H1 (cell line): Measurements from ENCODE around the gene APOL6. TPM values are rescaled to one million over a fixed set of nuclear protein-coding genes. Genes with fewer than 3 reads are reported as not detected.
"Not testable (repeated sequence)": the region's sequence is repeated elsewhere in the genome, so short reads cannot be mapped to it uniquely, and the experiment has no call there.

Experiments used
- CTCF ChIA-PET: fragments of 300-600 bp; sonication (Branson Sonifier 250); formaldehyde crosslinking; loops from one replicate; lab custom pipeline; 2021; ENCODE audit not compliant: partially characterized antibody; lab: Charles Lee
- POLR2A ChIA-PET: fragments of 300-600 bp; sonication (Branson Sonifier 250); formaldehyde crosslinking; loops from one replicate; lab custom pipeline; 2021; ENCODE audit warnings: inconsistent platforms; ENCODE audit not compliant: partially characterized antibody; lab: Charles Lee
- DNase-seq, 2 experiments: peaks; one replicate each; pipeline versions ENCODE4 v3.0.0 to v3.0.0-alpha.2; 2010 to 2022; ENCODE audit warnings: low spot score in 2 of 2, low read depth in 1 of 2, mixed read lengths in 1 of 2
- FAIRE-seq: peaks from 2 replicates; lab custom pipeline; 2011; peaks lifted over from hg19 to GRCh38; lab: Jason Lieb, UNC
- H2AFZ ChIP-seq: 2 replicates; pipeline ENCODE4 v1.8.1; 2012; ENCODE audit warnings: low read length, inconsistent platforms
- H2AK5ac ChIP-seq: 2 replicates; pipeline ENCODE4 v1.6.1; 2013; ENCODE audit warnings: low read depth, low read length
- H2BK120ac ChIP-seq: replicated peaks from 2 replicates; pipeline ENCODE3; 2013; ENCODE audit warnings: low read depth, low read length, inconsistent platforms
- H2BK12ac ChIP-seq: 2 replicates; pipeline ENCODE4 v1.6.1; 2013; ENCODE audit warnings: low read depth, low read length
- H2BK15ac ChIP-seq: 2 replicates; pipeline ENCODE4 v1.6.1; 2013; ENCODE audit warnings: low read length
- H2BK20ac ChIP-seq: 2 replicates; pipeline ENCODE4 v1.6.1; 2013; ENCODE audit warnings: low read length
- H2BK5ac ChIP-seq: 2 replicates; pipeline ENCODE4 v1.6.1; 2013; ENCODE audit warnings: low read depth, low read length
- H3K14ac ChIP-seq: 2 replicates; pipeline ENCODE4 v1.6.1; 2013; ENCODE audit warnings: inconsistent platforms; ENCODE audit not compliant: insufficient read length
- H3K18ac ChIP-seq: 2 replicates; pipeline ENCODE4 v1.6.1; 2013; ENCODE audit warnings: low read length; ENCODE audit errors: extremely low read depth
- H3K23ac ChIP-seq: 2 replicates; pipeline ENCODE4 v1.6.1; 2013; ENCODE audit warnings: inconsistent platforms; ENCODE audit not compliant: insufficient read length
- H3K23me2 ChIP-seq: 2 replicates; pipeline ENCODE4 v1.6.1; 2013; ENCODE audit warnings: low read depth, low read length
- H3K27ac ChIP-seq: 2 replicates; pipeline ENCODE4 v1.6.1; 2011; ENCODE audit warnings: low read depth, low read length, inconsistent platforms
- H3K27me3 ChIP-seq, 4 experiments: replicated peaks in 1 of 4; 1 replicate in 1 of 4; 2 replicates in 3 of 4; pipeline versions ENCODE4 v1.6.1 to v1.8.1; 2011 to 2013; ENCODE audit warnings: low read length in 3 of 4, mild to moderate bottlenecking in 3 of 4, inconsistent platforms in 2 of 4, mixed read lengths in 2 of 4, moderate library complexity in 1 of 4; ENCODE audit not compliant: control insufficient read depth in 3 of 4, insufficient read depth in 3 of 4; ENCODE audit errors: extremely low read depth in 1 of 4
- H3K36me3 ChIP-seq, 4 experiments: 2 replicates each; pipeline versions ENCODE4 v1.6.1 to v1.8.1; 2011 to 2013; ENCODE audit warnings: mild to moderate bottlenecking in 4 of 4, low read length in 3 of 4, moderate library complexity in 2 of 4, control low read depth in 1 of 4, inconsistent platforms in 1 of 4; ENCODE audit not compliant: insufficient read depth in 4 of 4, control insufficient read depth in 2 of 4
- H3K4ac ChIP-seq: replicated peaks from 2 replicates; pipeline ENCODE3; 2013; ENCODE audit warnings: low read length, low read depth, mixed read lengths, inconsistent platforms; ENCODE audit not compliant: insufficient read length
- H3K4me1 ChIP-seq, 4 experiments: replicated peaks in 1 of 4; 1 replicate in 1 of 4; 2 replicates in 3 of 4; pipeline versions ENCODE4 v1.6.1 to v1.8.1; 2011 to 2013; ENCODE audit warnings: low read length in 3 of 4, inconsistent platforms in 2 of 4, mixed read lengths in 1 of 4; ENCODE audit not compliant: insufficient read depth in 4 of 4, control insufficient read depth in 3 of 4
- H3K4me2 ChIP-seq, 2 experiments: 2 replicates each; pipeline versions ENCODE4 v1.6.1 to v1.8.1; 2011 to 2013; ENCODE audit warnings: low read depth in 2 of 2, low read length in 2 of 2, control low read depth in 1 of 2, inconsistent platforms in 1 of 2, mild to moderate bottlenecking in 1 of 2; ENCODE audit not compliant: insufficient read depth in 1 of 2
- H3K4me3 ChIP-seq, 4 experiments: fragments of 200-600, 300-600 bp in 1 of 4; sonication (generic), shearing (Covaris generic), sonication (Bioruptor Twin) in 1 of 4; 2 replicates each; pipeline versions ENCODE4 v1.5.1 to v1.8.1; 2011 to 2016; ENCODE audit warnings: low read length in 4 of 4, low read depth in 3 of 4, control low read depth in 2 of 4, inconsistent platforms in 2 of 4, mild to moderate bottlenecking in 2 of 4, mixed read lengths in 1 of 4, moderate library complexity in 1 of 4; ENCODE audit not compliant: insufficient read depth in 2 of 4; ENCODE audit errors: extremely low read depth in 1 of 4
- H3K56ac ChIP-seq: replicated peaks from 2 replicates; pipeline ENCODE3; 2013; ENCODE audit warnings: low read depth, mild to moderate bottlenecking, mixed read lengths, low read length, inconsistent platforms; ENCODE audit not compliant: insufficient read length
- H3K79me1 ChIP-seq: 2 replicates; pipeline ENCODE4 v1.6.1; 2013; ENCODE audit warnings: low read depth, low read length, control low read depth
- H3K79me2 ChIP-seq, 2 experiments: 2 replicates each; pipeline versions ENCODE4 v1.6.1 to v1.8.1; 2012 to 2013; ENCODE audit warnings: low read length in 2 of 2, mild to moderate bottlenecking in 2 of 2, inconsistent platforms in 1 of 2; ENCODE audit not compliant: insufficient read depth in 2 of 2, control insufficient read depth in 1 of 2
- H3K9ac ChIP-seq, 4 experiments: replicated peaks in 1 of 4; 1 replicate in 1 of 4; 2 replicates in 3 of 4; pipeline versions ENCODE4 v1.6.1 to v1.8.1; 2011 to 2013; ENCODE audit warnings: low read depth in 3 of 4, low read length in 3 of 4, control low read depth in 2 of 4, mild to moderate bottlenecking in 2 of 4, moderate library complexity in 2 of 4, inconsistent platforms in 1 of 4; ENCODE audit errors: extremely low read depth in 1 of 4
- H3K9me3 ChIP-seq, 2 experiments: 2 replicates each; pipeline versions ENCODE4 v1.6.1 to v1.8.1; 2012 to 2013; ENCODE audit warnings: mild to moderate bottlenecking in 2 of 2, moderate library complexity in 2 of 2, control low read depth in 1 of 2, inconsistent platforms in 1 of 2, low read depth in 1 of 2, low read length in 1 of 2, mixed read lengths in 1 of 2; ENCODE audit not compliant: insufficient read depth in 2 of 2
- H4K20me1 ChIP-seq, 2 experiments: replicated peaks in 1 of 2; 2 replicates each; pipeline versions ENCODE3 to v1.8.1; 2011 to 2013; ENCODE audit warnings: inconsistent platforms in 2 of 2, low read length in 2 of 2, mild to moderate bottlenecking in 1 of 2; ENCODE audit not compliant: insufficient read depth in 2 of 2, control insufficient read depth in 1 of 2
- H4K5ac ChIP-seq: 2 replicates; pipeline ENCODE4 v1.6.1; 2013; ENCODE audit warnings: low read length, low read depth, mixed read lengths, inconsistent platforms; ENCODE audit not compliant: insufficient read length
- H4K8ac ChIP-seq: 2 replicates; pipeline ENCODE4 v1.8.0; 2013; ENCODE audit warnings: mild to moderate bottlenecking, moderate library complexity, low read length, inconsistent platforms; ENCODE audit not compliant: insufficient read depth; ENCODE audit errors: extremely low read depth
- H4K91ac ChIP-seq: replicated peaks from 2 replicates; pipeline ENCODE3; 2013; ENCODE audit warnings: low read length, mixed read lengths, inconsistent platforms; ENCODE audit not compliant: insufficient read length
- WGBS, 2 experiments: shearing (Covaris generic) in 1 of 2; methylation state at CpG; one replicate each; pipeline versions ENCODE4 v1.1.6 to v1.1.7; 2013 to 2015; ENCODE audit warnings: low lambda C conversion rate in 2 of 2, mixed read lengths in 2 of 2, inconsistent platforms in 1 of 2, low coverage in 1 of 2, missing lambda C conversion rate in 1 of 2; ENCODE audit not compliant: insufficient replicate concordance in 2 of 2, insufficient coverage in 1 of 2, insufficient read length in 1 of 2; ENCODE audit errors: extremely low coverage in 1 of 2, missing lambda C conversion rate in 1 of 2; 5-methylcytosine and 5-hydroxymethylcytosine counted together
- polyA plus RNA-seq, 7 experiments: library from polyadenylated mRNA; depleted of rRNA in 3 of 7; stranded (reverse) in 5 of 7; unstranded in 2 of 7; fragments of >200 nt in 5 of 7; fragments of 200-250 nt in 2 of 7; gene quantifications; 1 replicate in 5 of 7; 2 replicates in 1 of 7; 4 replicates in 1 of 7; pipeline versions ENCODE4 v1.2.1 to v1.2.3, GENCODE V29; 2011 to 2013; ENCODE audit warnings: missing spikeins in 2 of 7, mixed read lengths in 2 of 7
- total RNA-seq: library from RNA; stranded (reverse); fragmentation: NEBNext Ultra II Directional; extraction: Animal tissue kit (Norgen Biotek cat#: 25700); gene quantifications from 2 replicates; pipeline ENCODE4 v1.2.1, GENCODE V29; 2021

APOL6 gene
- total and polyA plus RNA-seq, 2 of the 8 experiments (the other 6 are each of a cell fraction or from before 2014, with no cell fraction given): 0.06 to 0.13 TPM

- H3K23me2 ChIP-seq, H2BK20ac ChIP-seq, H3K4me1 ChIP-seq, H3K23ac ChIP-seq, CTCF ChIA-PET, H3K27ac ChIP-seq, H3K4me3 ChIP-seq, H3K4ac ChIP-seq, H4K8ac ChIP-seq, H2BK5ac ChIP-seq, H3K56ac ChIP-seq, H3K9me3 ChIP-seq, H4K91ac ChIP-seq, H2BK12ac ChIP-seq, H3K36me3 ChIP-seq, H2AK5ac ChIP-seq, H3K14ac ChIP-seq, DNase-seq, FAIRE-seq, H3K27me3 ChIP-seq, H3K18ac ChIP-seq, H3K4me2 ChIP-seq, H2BK15ac ChIP-seq, H3K79me1 ChIP-seq, H3K9ac ChIP-seq, H4K20me1 ChIP-seq, H2AFZ ChIP-seq, H2BK120ac ChIP-seq, POLR2A ChIA-PET, H4K5ac ChIP-seq, H3K79me2 ChIP-seq: not testable (repeated sequence)
- WGBS, 2 experiments: 90% methylated on average over 4 of the region's 6 CpGs; no CpG with 5 or more reads in 1 of the 2 experiments
Measured at GRCh38 chr22:35699852-35700251, 51.6 kb downstream of the APOL6 start.
